Natural killer cell (primary cell): Measurements from ENCODE around the gene AGK. TPM values are rescaled to one million over a fixed set of nuclear protein-coding genes. Genes with fewer than 3 reads are reported as not detected.

Experiments used
- ATAC-seq, 3 donors: fragments of 150-1000 bp in 2 of 3; fragments of 200-7000 bp in 1 of 3; cut with Tn5 transposase; 1 replicate in 1 of 3; 2 replicates in 2 of 3; pipeline ENCODE4 v1.10.0; 2021; ENCODE audit warnings: mild to moderate bottlenecking in 2 of 3, moderate library complexity in 2 of 3
- DNase-seq, 2 donors: peaks; one replicate each; pipeline versions ENCODE4 v3.0.0 to v3.0.0-alpha.2; 2013 to 2021; ENCODE audit warnings: mixed read lengths in 1 of 2
- H3K27ac ChIP-seq: one replicate; pipeline ENCODE4 v1.5.1; 2013; ENCODE audit warnings: mild to moderate bottlenecking, low read length
- H3K27me3 ChIP-seq: one replicate; pipeline ENCODE4 v1.6.1; 2013; ENCODE audit warnings: low read length; ENCODE audit not compliant: control insufficient read depth, insufficient read depth
- H3K36me3 ChIP-seq: one replicate; pipeline ENCODE4 v1.6.1; 2013; ENCODE audit warnings: low read length; ENCODE audit not compliant: control insufficient read depth, insufficient read depth
- H3K4me1 ChIP-seq: one replicate; pipeline ENCODE4 v1.6.1; 2013; ENCODE audit warnings: low read length; ENCODE audit not compliant: control insufficient read depth, insufficient read depth
- H3K4me3 ChIP-seq: one replicate; pipeline ENCODE4 v1.5.1; 2013; ENCODE audit warnings: low read length
- H3K9me3 ChIP-seq: one replicate; pipeline ENCODE4 v1.6.1; 2013; ENCODE audit warnings: low read length; ENCODE audit not compliant: control insufficient read depth, insufficient read depth
- H3K27ac Mint-ChIP-seq, 2 donors: one replicate each; pipeline ENCODE4 v1.8.0; 2022; ENCODE audit warnings: mild to moderate bottlenecking in 2 of 2, mixed read lengths in 2 of 2, moderate library complexity in 1 of 2
- H3K27me3 Mint-ChIP-seq, 2 donors: one replicate each; pipeline ENCODE4 v1.8.0; 2022; ENCODE audit warnings: low read depth in 2 of 2, mixed read lengths in 2 of 2
- H3K36me3 Mint-ChIP-seq: one replicate; pipeline ENCODE4 v1.8.0; 2022; ENCODE audit warnings: mixed read lengths
- H3K4me1 Mint-ChIP-seq, 2 donors: one replicate each; pipeline ENCODE4 v1.8.0; 2022; ENCODE audit warnings: mixed read lengths in 2 of 2
- H3K4me3 Mint-ChIP-seq: one replicate; pipeline ENCODE4 v1.8.0; 2022; ENCODE audit warnings: mild to moderate bottlenecking, moderate library complexity, mixed read lengths
- H3K9me3 Mint-ChIP-seq, 2 donors: one replicate each; pipeline ENCODE4 v1.8.0; 2022; ENCODE audit warnings: mixed read lengths in 2 of 2
- CTCF ChIP-seq: fragments of 200-600 bp; IDR thresholded peaks from one replicate; pipeline ENCODE4 v1.8.0; 2022; ENCODE audit warnings: antibody characterized with exemption
- WGBS: methylation state at CpG from one replicate; pipeline ENCODE4 v1.1.7; 2013; ENCODE audit warnings: missing lambda C conversion rate; ENCODE audit not compliant: insufficient coverage; 5-methylcytosine and 5-hydroxymethylcytosine counted together
- intact Hi-C: fragments of 100-400 bp; cut with micrococcal nuclease; formaldehyde crosslinking; loops from one replicate; pipeline ENCODE4 v1.14.2; 2022
- total RNA-seq, 4 donors: library from RNA; stranded (reverse); fragments of 120-200 nt in 1 of 4; gene quantifications; one replicate each; pipeline versions ENCODE4 v1.2.3 to v1.2.4, GENCODE V29; 2013 to 2022

AGK gene
- total RNA-seq, 3 donors from 2014 or later (not counting 1 experiment from before 2014, with no cell fraction given), result 70.0 to 106 (median 99.0) TPM

- peaks cover 42 to 61% of the 10 kb centered on the region in 2 donors for H3K27me3 Mint-ChIP-seq
- WGBS, result 90% methylated on average over 2 of the region's 4 CpGs
Observed at GRCh38 chr7:141515941-141516340, 35.3 kb upstream of the AGK start.

GRCh38 chr7:141519623-141520022, 31.6 kb upstream of the AGK start:
- no peaks in the 10 kb centered on the region for H3K4me1 Mint-ChIP-seq
- H3K27ac ChIP-seq, result no peak overlapping the region

More at GRCh38 chr7:141515941-141516340, 35.3 kb upstream of the AGK start:
- intact Hi-C loops, result no loop called here
- TF ChIP-seq CTCF, result no peak
- peaks cover 10% of the 10 kb centered on the region for H3K27me3 ChIP-seq
- Mint-ChIP-seq H3K36me3 (no peaks in the 10 kb centered on the region), H3K4me1 (peaks cover 9 to 16% of the 10 kb centered on the region in 2 donors), H3K4me3 (no peak overlapping the region), H3K27ac (no peak overlapping the region), H3K9me3 (peaks cover 2 to 3% of the 10 kb centered on the region in 2 donors)
- H3K4me1 ChIP-seq, result peaks cover 9% of the 10 kb centered on the region
- no peaks in the 10 kb centered on the region for H3K36me3 ChIP-seq
- H3K9me3 ChIP-seq, result no peaks in the 10 kb centered on the region
- ATAC-seq, result no peak
- H3K4me3 ChIP-seq, result no peak overlapping the region
- H3K27ac ChIP-seq, result no peak overlapping the region
- DNase-seq, result no peak

DNA sequence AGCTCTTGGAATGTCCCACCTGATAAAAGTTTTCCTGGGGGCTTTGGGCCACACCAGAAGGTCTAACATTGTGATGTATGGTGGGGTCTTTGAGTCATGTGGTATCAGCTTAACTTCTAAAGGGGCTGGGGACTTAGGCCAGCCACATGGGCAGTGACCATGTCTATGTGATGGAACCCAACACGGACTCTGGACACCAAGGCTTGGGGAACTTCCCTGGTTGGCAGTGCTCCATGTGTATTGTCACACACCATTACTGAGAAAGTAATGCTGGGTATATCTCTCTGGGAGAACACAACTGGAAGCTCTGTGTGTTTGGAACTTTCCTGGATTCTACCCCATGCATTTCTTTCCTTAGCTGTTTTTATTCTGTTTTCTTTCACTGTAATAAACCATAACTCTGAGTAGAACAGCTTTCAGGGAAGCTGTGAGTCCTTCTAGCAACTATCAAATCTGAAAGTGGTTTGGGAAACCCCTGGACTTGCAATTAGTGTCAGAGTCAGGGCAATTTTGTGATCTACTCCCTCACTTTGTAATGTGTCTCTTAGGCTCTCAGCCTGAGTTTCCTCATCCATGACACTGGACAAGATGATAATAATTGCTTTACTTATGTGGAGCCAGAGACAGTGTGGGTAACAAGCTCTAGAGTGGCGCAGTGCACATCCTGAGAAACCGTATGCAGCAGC, 28.4 kb upstream of the AGK start:
- intact Hi-C loops, result no loop called here
- no peak overlapping the region for H3K4me3 ChIP-seq
- Mint-ChIP-seq H3K4me1 (no peaks in the 10 kb centered on the region), H3K4me3 (no peak overlapping the region), H3K27me3 (peaks cover 10 to 13% of the 10 kb centered on the region in 2 donors), H3K36me3 (no peaks in the 10 kb centered on the region), H3K9me3 (no peaks in the 10 kb centered on the region), H3K27ac (no peak overlapping the region)
- WGBS, result 83% methylated on average over 3 of the region's 3 CpGs
- H3K27me3 ChIP-seq, result peaks cover 5% of the 10 kb centered on the region
- no peak for ATAC-seq
- DNase-seq, result no peak
- no peaks in the 10 kb centered on the region for H3K4me1 ChIP-seq
- H3K9me3 ChIP-seq, result no peaks in the 10 kb centered on the region
- H3K27ac ChIP-seq, result no peak overlapping the region
- no peaks in the 10 kb centered on the region for H3K36me3 ChIP-seq
- TF ChIP-seq CTCF, result no peak

More at GRCh38 chr7:141519623-141520022, 31.6 kb upstream of the AGK start:
- no peaks in the 10 kb centered on the region for H3K9me3 ChIP-seq
- H3K36me3 Mint-ChIP-seq, result no peaks in the 10 kb centered on the region
- TF ChIP-seq CTCF, result no peak
- DNase-seq (no peak), ATAC-seq (no peak)
- no peaks in the 10 kb centered on the region for H3K9me3 Mint-ChIP-seq
- H3K4me3 Mint-ChIP-seq, result no peak overlapping the region
- peaks cover 2% of the 10 kb centered on the region for H3K27me3 ChIP-seq
- WGBS, result 95% methylated on average over 3 of the region's 4 CpGs
- peaks cover 16 to 32% of the 10 kb centered on the region in 2 donors for H3K27me3 Mint-ChIP-seq
- intact Hi-C loops, result no loop called here
- no peaks in the 10 kb centered on the region for H3K36me3 ChIP-seq
- no peak overlapping the region for H3K27ac Mint-ChIP-seq
- no peaks in the 10 kb centered on the region for H3K4me1 ChIP-seq
- no peak overlapping the region for H3K4me3 ChIP-seq
